Measurements from ENCODE around the gene DRAM1. TPM values are rescaled to one million over a fixed set of nuclear protein-coding genes. Genes with fewer than 3 reads are reported as not detected.
A peak's percentile ranks its signal among the peaks of the same experiment; 100 is the strongest.
"Not testable (repeated sequence)": the region's sequence is repeated elsewhere in the genome, so short reads cannot be mapped to it uniquely, and the experiment has no call there.

The DRAM1 gene
- total RNA-seq, 1 donor from 2014 or later: 5.8 TPM

- Histone ChIP-seq H3K4me3 (ENCODE audit: low read depth, low read length) (no peak overlapping the region), H3K36me3 (ENCODE audit: control insufficient read depth, insufficient read depth, low read length) (no peaks in the 10 kb centered on the region), H3K27me3 (ENCODE audit: control insufficient read depth, insufficient read depth, low read length) (no peaks in the 10 kb centered on the region)
- DNase-seq (ENCODE audit: low read depth): no peak
- TF ChIP-seq, protein P1, sequence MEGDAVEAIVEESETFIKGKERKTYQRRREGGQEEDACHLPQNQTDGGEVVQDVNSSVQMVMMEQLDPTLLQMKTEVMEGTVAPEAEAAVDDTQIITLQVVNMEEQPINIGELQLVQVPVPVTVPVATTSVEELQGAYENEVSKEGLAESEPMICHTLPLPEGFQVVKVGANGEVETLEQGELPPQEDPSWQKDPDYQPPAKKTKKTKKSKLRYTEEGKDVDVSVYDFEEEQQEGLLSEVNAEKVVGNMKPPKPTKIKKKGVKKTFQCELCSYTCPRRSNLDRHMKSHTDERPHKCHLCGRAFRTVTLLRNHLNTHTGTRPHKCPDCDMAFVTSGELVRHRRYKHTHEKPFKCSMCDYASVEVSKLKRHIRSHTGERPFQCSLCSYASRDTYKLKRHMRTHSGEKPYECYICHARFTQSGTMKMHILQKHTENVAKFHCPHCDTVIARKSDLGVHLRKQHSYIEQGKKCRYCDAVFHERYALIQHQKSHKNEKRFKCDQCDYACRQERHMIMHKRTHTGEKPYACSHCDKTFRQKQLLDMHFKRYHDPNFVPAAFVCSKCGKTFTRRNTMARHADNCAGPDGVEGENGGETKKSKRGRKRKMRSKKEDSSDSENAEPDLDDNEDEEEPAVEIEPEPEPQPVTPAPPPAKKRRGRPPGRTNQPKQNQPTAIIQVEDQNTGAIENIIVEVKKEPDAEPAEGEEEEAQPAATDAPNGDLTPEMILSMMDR (IDR thresholded peaks at IDR 0.05; ENCODE audit: insufficient read depth, low read length, severe bottlenecking): no peak
- no peak for FAIRE-seq
Observed at GRCh38 chr12:101866615-101867373, 10.6 kb upstream of the DRAM1 start.

- DNase-seq (ENCODE audit: low read depth); H3K4me3 ChIP-seq (ENCODE audit: low read depth, low read length); H3K36me3 ChIP-seq (ENCODE audit: control insufficient read depth, insufficient read depth, low read length); FAIRE-seq; H3K27me3 ChIP-seq (ENCODE audit: control insufficient read depth, insufficient read depth, low read length): not testable (repeated sequence)
Observed at GRCh38 chr12:101867619-101868018, 9.8 kb upstream of the DRAM1 start.

- no peaks in the 10 kb centered on the region for H3K27me3 ChIP-seq (ENCODE audit: control insufficient read depth, insufficient read depth, low read length)
- TF ChIP-seq, protein P1 (IDR thresholded peaks at IDR 0.05; ENCODE audit: insufficient read depth, low read length, severe bottlenecking): no peak
- H3K4me3 ChIP-seq (ENCODE audit: low read depth, low read length): no peak overlapping the region
- DNase-seq (ENCODE audit: low read depth): no peak
- FAIRE-seq: no peak
- H3K36me3 ChIP-seq (ENCODE audit: control insufficient read depth, insufficient read depth, low read length): no peaks in the 10 kb centered on the region
Observed at GRCh38 chr12:101870925-101871324, 6.5 kb upstream of the DRAM1 start.

- no peaks in the 10 kb centered on the region for H3K36me3 ChIP-seq (ENCODE audit: control insufficient read depth, insufficient read depth, low read length)
- no peak for DNase-seq (ENCODE audit: low read depth)
- H3K27me3 ChIP-seq (ENCODE audit: control insufficient read depth, insufficient read depth, low read length): no peaks in the 10 kb centered on the region
- no peak overlapping the region for H3K4me3 ChIP-seq (ENCODE audit: low read depth, low read length)
- TF ChIP-seq, protein P1 (IDR thresholded peaks at IDR 0.05; ENCODE audit: insufficient read depth, low read length, severe bottlenecking): no peak
- FAIRE-seq: no peak
Observed at GRCh38 chr12:101875162-101875561, 2.2 kb upstream of the DRAM1 start.

GRCh38 chr12:101876322-101876860, 989 bp upstream of the DRAM1 start:
- H3K4me3 ChIP-seq (ENCODE audit: low read depth, low read length): peak overlapping the region; percentile 89
- TF ChIP-seq, protein P1 (IDR thresholded peaks at IDR 0.05; ENCODE audit: insufficient read depth, low read length, severe bottlenecking): no peak
- DNase-seq (ENCODE audit: low read depth) (peak; percentile 42), FAIRE-seq (no peak)
- no peaks in the 10 kb centered on the region for H3K36me3 ChIP-seq (ENCODE audit: control insufficient read depth, insufficient read depth, low read length)
- H3K27me3 ChIP-seq (ENCODE audit: control insufficient read depth, insufficient read depth, low read length): no peaks in the 10 kb centered on the region

DNA sequence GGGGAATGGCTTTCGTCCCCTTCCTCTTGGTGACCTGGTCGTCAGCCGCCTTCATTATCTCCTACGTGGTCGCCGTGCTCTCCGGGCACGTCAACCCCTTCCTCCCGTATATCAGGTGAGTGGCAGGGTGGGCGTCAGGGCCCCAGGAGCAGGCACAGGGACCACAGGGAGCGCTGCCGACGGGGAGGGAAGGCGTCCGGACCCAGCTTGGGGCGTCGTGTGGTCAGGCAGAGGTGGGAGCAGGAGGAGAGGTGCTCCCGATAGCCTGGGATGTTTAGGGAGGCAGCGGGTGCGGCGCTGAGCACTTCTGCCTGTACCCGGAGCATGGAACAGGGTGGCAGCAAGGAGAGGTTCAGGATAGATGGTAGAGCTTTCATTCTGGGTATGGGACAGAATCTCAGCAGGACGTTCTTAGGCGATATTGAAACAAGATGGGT, 444 bp downstream of the DRAM1 start:
- TF ChIP-seq, protein P1 (IDR thresholded peaks at IDR 0.05; ENCODE audit: insufficient read depth, low read length, severe bottlenecking): no peak
- DNase-seq (ENCODE audit: low read depth) (peak; percentile 18), FAIRE-seq (no peak)
- no peaks in the 10 kb centered on the region for H3K27me3 ChIP-seq (ENCODE audit: control insufficient read depth, insufficient read depth, low read length)
- H3K4me3 ChIP-seq (ENCODE audit: low read depth, low read length): peak overlapping the region; percentile 89
- no peaks in the 10 kb centered on the region for H3K36me3 ChIP-seq (ENCODE audit: control insufficient read depth, insufficient read depth, low read length)

Data from bronchial epithelial cell (primary cell).